Superior temporal gyrus (tissue), 1 donor: ENCODE data around the gene RNF149.
"Not testable (repeated sequence)": the region's sequence is repeated elsewhere in the genome, so short reads cannot be mapped to it uniquely, and the experiment has no call there.

Source experiments
- DNase-seq: peaks from one replicate; pipeline ENCODE4 v3.0.0-alpha.2; 2016; ENCODE audit errors: extremely low spot score

The RNF149 gene

DNA sequence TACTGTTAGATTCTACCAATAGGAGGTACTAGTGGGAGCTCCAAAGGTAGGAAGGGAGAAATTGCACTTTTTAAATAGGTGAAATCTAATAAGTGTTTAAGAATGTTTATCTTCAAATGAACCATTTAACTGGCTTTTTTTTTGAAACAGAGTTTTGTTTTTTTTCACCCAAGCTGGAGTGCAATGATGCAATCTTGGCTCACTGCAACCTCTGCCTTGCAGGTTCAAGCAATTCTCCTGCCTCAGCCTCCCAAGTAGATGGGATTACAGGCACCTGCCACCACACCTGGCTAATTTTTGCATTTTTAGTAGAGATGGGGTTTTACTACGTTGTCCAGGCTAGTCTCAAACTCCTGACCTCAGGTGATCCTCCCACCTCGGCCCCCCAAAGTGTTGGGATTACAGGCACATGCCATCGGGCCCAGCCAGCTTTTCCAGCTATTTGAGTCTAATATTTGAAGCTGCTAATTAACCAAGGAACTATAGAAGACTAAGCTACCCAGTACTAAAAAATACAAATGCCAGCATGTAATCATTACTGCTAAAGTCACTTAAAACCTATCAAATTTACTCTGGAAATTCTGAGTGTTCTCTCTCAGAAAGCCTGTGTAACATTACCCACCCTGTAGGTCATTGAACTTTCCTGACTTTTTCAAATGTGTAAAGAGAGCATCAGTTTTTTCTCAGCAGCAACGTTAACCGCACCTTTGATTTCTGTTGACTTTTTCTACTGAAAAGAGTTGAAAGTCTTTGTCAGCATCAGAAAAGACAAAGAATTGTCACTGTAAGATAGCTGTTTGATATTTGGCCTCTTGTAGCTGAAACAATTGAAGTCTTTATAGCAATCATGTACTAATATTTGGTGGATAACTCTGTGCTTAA is 24.6 kb upstream of the RNF149 start:
- DNase-seq = no peak

DNA sequence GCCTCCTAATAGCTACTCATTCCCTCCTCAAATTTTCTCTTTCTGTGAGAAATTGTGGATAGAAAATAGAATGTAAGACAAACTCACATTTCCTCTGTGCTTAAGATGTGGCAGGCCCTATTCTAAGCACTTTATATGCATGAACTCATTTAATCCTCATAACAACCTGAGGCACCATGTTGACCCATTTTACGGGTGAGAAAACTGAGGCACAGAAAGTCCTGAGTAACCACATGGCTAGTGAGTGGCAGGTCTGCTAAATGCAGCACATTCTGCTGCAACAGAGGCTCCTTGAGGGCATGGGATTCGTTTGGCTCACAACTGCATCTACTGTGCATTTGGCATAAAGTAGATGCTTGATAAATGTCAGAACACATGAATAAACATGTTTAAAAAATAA is 22.7 kb upstream of the RNF149 start:
- DNase-seq = no peak

DNA sequence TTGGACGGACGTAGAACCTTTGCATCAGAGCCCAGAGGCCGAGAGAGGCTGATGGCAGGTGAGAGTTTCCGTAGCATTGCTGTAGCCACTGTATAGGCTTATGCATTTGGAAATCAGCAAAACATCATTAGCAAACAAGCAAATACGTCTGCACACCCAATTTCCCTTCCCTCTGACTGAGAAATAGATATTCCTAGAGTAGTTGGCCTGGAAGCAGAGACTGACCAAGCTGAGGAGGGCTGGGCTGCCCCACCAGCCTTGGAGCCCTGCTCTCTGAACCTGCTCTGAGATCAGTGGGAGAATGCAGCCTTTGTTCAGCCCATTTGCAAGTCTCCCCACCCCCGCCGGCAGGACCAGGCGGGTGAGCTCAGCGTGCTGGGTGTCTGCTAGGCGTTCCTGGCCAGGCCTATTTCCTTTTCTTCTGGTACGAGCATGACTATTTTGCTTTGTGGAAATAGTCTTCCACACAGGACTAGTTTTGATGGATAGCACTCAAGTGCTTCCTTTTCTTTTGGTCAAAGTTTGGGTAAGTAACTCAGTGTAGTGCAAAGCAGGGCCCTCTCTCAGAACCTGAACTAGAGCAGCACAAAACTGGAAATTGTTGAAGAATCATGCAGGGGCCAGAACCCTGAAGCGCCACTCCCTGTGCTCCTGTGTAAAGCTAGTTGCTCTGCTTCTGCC is 21.9 kb upstream of the RNF149 start:
- DNase-seq = peak; percentile 79

DNA sequence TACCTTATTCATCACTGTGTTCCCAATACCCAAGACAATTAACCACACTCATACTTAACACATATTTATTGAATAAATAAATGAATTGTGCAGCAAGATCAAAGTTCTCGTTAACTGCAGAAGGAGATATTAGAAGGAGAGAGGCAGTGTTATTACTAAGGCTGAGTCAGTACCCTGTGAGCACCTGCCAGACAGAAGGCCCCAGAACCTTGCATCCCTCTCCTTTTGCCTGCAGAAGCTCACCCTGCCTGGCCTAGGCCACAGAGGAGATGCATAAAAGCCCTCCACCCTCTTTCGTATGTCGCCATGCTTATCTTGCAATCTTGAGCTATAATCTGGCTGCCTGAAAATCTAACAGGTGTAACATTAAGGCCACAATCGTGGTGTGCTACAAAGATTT is 20.5 kb upstream of the RNF149 start:
- no peak for DNase-seq

DNA sequence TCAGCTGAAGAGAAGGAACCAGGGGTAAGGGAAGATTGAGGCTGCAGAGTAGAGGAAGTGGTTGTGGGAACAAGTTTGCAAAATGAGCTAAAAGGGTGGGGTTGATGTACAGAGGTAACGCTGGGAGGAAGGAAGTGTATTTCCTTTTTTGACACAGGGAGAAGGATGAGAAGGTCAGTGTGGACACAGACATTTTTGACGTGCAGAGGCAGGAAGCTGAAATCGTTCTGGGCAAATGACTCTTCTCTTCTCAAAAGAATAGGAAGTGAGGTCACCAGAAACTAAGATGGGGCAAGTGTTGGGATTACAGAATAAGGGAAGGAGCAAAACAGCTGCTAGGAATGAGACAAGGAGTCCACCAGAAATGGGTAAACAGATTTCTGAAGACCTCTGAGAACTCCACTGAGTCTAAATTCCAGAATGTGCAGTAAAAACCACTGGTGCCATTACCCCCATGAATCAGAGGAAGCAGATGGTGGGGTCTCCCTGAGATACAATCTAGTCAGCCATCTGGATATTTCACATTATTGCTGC is 20.0 kb upstream of the RNF149 start:
- DNase-seq = no peak

DNA sequence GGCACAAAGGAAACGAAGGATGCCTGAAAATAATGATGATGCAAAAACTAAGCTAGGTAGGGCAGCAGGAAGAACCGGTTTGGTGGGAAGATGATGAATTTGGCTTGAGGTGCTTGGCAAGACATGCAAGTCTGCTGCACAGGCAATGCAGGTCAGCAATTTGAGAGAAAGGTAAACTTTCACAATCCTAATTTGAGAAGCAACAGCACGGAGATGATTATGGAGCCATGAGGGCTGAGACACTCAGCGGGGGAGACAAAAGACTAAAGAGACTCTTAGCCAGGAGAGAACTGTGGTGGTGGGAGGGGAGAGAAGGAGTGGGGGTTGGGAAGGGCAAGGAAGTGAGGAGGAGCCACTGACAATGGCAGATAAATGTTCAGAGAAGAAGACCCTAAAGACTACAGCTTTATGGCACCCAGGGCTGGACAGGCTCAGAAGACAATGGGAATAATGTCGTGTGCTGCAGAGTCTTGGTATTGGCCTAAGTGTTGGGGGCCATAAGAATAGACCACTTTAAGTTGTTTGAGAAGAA is 19.4 kb upstream of the RNF149 start:
- no peak for DNase-seq

DNA sequence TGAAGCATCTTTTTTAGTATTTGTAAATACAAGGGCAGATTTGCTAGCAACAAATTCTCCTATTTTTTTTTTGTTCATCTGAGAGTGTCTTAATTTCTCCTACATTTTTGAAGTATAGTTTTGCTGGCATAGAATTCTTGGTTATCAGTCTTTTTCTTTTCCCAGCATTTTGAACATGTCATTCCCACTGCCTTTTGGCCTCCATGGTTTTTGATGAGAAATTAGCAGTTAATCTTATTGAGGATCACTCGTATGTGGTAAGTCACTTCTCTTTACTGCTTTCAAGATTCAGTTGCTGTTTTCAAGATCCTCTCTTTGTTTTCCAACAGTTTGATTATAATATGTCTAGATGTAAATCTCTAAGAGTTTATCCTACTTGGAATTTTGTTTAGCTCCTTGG is 16.9 kb upstream of the RNF149 start:
- no peak for DNase-seq

DNA sequence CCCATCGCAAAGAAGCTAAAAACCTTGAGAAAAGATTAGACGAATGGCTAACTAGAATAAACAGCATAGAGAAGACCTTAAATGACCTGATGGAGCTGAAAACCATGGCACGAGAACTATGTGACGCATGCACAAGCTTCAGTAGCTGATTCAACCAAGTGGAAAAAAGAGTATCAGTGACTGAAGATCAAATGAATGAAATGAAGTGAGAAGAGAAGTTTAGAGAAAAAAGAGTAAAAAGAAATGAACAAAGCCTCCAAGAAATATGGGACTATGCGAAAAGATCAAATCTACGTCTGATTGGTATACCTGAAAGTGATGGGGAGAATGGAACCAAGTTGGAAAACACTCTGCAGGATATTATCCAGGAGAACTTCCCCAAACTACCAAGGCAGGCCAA is 8.1 kb upstream of the RNF149 start:
- DNase-seq = not testable (repeated sequence)

DNA sequence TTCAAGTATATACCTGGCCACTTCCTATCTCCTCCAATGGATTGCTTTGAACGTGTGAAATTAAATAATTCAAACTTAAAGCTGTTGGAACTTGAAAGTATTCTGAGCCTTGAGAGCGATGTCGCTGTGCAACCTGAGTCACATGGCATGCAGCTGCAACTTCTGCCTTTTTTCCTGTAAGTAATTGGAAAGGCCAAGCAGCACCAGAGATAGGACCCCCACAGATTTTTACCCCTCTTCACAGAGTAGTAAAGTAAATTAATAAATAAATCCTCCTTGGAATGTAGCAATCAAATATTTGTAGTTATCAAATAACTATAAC is 3.2 kb upstream of the RNF149 start:
- no peak for DNase-seq

DNA sequence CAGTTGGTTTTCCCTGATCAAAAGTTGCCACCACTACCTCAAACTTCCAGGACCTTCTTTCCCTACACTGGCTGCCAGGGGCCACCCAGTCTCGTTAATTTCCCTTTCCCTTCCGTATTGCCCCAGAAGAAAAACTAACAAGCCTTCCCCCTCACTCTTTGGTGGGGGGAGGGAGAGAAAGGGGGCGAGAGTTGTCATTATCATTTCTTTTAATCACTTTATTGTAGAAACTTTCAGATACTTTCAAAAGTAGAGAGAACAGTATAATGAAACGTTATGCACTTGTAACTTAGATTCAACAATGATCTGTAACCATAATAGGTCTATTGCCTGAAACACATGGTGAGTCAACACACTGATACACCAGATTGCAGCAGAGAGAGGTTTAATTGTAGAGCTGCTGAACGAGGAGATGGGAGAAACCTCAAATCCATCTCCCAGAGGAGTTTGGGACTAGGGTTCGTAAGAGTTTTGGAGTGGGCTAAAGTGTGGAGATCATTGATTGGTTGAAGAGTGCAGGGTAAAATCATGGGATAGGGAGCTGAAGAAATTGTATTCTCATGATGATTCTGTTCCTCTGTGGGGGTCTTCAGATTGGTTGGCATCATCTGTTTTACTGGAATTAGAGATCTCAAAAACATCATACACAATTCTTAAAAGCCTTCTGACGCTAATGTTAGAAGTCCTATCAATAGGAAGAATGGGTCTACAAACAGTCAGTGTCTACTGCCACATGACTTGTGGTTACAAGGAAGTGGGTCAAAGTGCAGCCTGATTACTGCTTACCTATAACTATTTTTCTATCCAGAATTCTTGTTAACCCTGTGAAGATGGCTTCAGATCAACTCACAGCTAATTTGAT is 2.6 kb upstream of the RNF149 start:
- DNase-seq = no peak

DNA sequence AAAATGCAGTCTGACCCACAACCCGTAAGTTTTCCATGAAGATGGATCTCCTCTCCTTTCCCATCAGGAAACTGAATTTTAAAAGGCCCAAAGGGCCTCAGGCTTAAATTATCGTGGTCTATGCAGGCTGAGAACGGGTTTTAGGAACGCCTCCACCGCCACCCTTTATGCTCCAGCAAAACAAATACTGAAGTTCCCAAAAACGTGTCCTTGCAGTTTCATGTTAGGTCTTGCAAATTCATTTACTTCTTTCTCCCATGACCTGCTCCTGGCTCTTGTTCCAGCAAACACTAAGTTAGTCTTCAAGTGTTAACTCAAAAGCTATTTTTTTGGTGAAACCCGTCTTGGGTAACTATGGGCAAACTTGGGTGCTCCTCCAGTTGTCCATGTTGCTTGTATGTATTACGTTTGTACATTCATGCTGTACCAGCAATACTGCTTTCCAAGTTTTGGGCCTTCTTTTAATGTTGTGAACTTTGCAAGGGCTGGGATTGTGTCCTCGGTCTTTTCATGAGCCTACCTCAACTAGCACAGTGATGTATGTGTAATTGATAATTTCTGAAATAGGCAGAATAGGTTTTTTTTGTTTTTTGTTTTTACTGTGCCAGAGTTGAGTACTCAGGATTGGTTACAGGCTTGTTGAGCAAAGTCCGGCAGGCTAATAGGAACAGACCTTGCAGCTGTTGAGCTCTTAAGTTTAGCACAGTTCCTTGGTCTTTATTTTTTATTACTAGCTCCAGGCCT is 1.8 kb upstream of the RNF149 start:
- no peak for DNase-seq

DNA sequence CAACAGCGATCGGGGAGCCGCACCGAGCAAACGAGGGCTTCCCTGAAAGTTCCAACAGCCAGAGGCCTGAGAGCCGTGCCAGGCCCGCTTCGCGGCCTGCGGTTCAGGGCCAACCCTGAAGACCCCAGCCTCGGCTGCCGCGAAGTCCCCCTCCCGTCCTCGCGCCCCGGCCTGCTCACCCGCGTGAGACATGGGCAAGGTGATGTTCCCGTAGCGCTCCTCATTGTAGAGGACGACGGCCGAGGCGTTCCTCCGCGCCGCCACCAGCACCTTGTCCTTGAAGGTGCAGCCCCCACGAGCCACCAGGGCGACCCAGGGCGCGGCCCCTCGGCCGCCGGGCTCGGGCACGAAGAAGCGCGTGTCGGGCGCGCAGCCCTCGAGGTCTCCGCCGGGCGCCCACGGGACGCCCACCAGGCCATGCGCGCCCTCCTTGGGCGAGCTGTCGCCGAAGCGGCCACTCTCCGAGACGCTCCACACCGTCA is 510 bp downstream of the RNF149 start:
- DNase-seq = no peak

DNA sequence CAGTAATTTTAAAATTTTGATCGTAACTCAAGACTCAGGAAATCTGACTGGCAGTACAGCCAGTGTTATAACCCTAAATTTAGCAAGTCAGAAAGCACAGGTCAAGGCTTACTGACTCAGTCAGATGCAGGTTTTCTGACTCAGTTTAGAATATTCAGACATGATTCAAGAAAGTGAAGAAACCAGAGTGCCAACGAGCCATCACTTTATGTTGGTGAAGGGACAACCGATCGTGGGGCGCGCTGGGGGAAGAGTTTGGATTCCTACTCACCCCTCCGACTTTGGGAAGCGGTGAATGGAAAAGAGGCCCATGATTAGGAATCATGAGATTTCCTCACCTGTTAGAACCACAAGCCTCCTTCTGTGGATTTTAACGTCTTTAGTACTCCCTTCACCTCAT is 998 bp downstream of the RNF149 start:
- DNase-seq = no peak

DNA sequence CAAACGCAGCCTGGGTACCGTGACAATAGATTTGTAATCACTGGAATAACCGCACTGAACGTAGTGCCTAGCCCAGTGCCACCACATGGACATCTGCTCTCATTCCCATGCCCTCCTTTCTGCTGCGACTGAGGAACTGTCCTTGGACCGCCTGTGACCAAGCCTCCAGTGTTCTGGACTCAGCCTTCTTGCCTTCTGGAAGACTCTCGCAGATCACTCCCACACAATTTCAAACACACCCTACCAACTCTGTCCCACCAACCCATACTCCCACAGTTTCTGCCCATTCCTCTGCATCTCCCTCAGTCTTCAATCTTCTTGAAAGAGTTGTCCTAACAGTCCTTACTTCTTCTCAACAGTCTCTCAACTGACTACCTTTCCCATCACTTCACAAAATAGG is 2.1 kb downstream of the RNF149 start:
- DNase-seq = no peak

DNA sequence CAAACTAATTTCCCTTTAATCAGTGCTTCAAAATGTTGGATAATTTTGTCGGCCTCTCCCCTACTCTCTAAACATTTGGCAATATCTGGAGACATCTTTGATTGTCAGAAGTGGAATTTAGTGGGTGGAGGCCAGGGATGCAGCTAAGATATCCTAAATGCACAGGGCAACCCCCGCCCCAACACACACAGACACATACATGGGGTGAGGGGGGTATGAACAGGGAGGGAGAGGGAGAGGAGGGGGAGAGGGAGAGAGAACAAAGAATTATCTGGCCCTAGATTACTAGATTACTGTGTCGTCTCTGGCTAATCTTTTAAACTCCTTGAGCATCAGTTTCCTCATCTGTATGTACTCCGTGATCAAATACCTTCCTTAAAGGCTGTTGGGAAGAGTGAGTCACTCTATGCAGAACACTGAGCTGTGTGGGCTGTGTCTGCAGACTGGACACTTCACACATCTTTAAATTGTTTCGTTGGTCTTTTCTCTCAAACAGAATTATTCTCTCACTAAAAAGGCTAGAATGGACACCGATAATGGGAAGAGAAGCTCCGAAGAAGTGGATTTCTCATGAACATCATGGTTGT is 2.9 kb downstream of the RNF149 start:
- DNase-seq = peak; percentile 51

DNA sequence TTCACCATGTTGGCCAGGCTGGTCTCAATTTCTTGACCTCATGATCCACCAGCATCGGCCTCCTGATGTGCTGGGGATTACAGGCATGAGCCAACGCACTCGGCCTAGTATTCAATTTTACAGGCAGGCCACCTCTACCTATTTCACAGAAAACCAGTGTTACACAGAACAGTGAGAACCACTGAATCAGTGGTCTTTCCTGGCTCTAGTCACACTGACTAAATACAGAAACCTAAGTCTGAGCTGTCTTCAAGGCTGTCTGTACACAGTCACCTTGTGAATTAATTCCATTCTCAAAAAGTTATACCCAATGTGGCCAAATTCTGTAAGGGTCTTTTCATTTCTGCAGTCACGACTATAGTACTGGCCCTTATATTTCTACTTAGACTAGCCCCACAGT is 3.5 kb downstream of the RNF149 start:
- no peak for DNase-seq

DNA sequence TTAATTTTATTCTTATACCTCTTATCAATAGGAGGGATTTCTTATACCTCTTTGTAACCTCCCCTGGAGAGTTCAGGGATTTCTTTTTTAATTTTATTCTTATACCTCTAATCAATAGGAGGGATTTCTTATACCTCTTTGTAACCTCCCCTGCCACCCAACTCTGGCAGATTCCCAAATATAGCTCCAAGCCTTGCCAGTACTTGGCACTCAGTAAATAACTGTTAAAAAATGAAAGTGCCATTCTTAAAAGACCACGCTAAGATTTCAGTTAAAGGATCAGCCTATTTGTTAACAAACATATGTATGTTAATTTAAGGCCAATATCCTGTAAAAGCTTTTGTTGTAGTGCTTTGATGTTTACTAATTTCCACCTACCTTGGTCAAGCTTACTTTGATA is 4.8 kb downstream of the RNF149 start:
- no peak for DNase-seq

DNA sequence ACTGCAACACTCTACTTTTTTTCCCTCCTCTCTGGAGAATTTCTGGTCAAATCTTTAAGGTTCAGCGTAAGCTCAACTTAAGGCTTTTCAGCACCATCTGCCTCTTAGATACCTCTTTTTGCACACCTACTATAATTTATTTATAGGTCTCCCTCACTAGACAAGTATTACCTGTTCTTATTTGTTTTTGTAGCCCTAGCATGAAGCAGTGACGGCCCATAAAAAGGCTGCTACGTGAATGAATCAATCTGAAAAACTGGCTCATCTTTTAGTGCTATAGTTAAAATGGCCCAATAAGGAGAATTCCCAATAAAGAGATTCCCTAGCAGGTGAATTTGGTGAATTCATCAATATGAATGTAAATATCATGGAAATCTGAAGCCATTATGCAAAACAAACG is 6.5 kb downstream of the RNF149 start:
- no peak for DNase-seq

DNA sequence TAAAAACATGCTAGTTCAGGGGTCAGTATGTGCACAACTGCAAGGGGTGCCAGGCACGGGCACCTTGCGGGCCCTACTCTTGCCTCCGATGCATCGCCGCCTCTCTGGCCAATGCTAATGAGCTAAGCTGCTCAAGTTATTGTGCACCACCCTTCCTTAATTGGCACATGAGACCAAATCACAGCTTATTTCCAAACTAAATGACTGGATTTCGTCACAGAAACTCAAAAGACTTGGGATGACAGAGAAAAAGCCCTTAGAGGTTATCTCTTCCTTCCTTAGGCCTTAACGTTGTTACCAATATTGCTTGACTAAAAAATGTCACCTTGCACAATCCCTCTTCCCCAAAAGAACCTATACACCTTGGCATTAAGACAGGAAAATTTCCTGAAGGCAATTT is 7.7 kb downstream of the RNF149 start:
- no peak for DNase-seq

DNA sequence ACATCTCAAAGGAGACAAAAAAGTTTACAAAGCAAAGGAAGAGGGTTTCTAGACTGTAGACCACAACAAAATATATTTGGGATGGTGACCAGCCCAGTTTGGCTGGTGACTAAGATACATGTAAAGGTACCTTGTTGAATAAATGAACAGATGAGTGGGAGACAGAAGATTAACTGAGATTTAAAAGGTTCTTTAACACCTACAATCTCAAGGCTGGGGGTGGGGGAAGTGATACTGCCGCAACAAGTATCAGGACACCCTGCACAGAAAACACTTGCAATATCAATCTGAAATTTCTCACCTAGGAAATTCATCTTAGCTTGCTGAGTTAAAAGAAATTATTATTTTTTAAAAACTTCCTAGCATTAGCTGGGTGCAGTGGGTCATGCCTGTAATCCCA is 8.3 kb downstream of the RNF149 start:
- DNase-seq = no peak

DNA sequence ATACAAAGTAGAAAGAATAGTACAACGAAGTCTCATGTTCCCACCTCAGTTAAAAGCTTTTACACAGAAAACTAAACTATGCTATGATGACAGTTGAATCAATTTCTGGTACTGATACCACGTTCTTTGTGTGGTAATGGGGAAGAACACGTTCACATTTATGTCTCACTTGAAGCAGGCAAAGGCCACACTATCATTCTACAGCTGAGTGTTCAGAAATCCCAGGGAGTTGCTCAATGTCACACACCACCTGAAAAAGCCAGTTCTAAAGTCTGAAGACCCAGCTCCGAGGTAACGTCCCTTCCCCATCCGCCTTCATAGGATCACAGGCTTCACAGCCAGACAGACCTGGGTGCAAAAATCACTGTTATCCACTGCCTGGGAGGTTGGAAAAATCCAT is 8.9 kb downstream of the RNF149 start:
- DNase-seq = no peak
